PC-3 (cell line): ENCODE measurements around the gene PREX1. TPM values are rescaled to one million over a fixed set of nuclear protein-coding genes. Genes with fewer than 3 reads are reported as not detected.

ENCODE experiments used
- ATAC-seq: fragments of 200-7000 bp; cut with Tn5 transposase; 2 replicates; pipeline ENCODE4 v1.9.1; 2020; ENCODE audit warnings: mild to moderate bottlenecking, moderate library complexity
- BruUV-seq: library from RNA; stranded (reverse); fragments of 400-500 nt; replicated peaks from 2 replicates; lab custom pipeline; 2021; lab: Mats Ljungman, UMichigan
- CTCF ChIA-PET: fragments of 300-600 bp; sonication (Branson Sonifier 250); formaldehyde crosslinking; loops from one replicate; lab custom pipeline; 2022; ENCODE audit warnings: antibody characterized with exemption; lab: Charles Lee
- POLR2A ChIA-PET: fragments of 300-600 bp; sonication (Branson Sonifier 250); formaldehyde crosslinking; loops from one replicate; lab custom pipeline; 2022; ENCODE audit warnings: antibody characterized with exemption; ENCODE audit not compliant: unreplicated experiment; lab: Charles Lee
- DNase-seq: peaks from one replicate; pipeline ENCODE4 v3.0.0-alpha.2; 2015
- H2AFZ ChIP-seq: fragments of 300-600 bp; sonication (generic); 2 replicates; pipeline ENCODE4 v1.6.0; 2016; ENCODE audit warnings: antibody characterized with exemption, low read length
- H3F3A ChIP-seq: fragments of 300-600 bp; sonication (generic); one replicate; pipeline ENCODE4 v1.6.0; 2017; ENCODE audit warnings: antibody characterized with exemption, low read length, control low read depth, mild to moderate bottlenecking; ENCODE audit not compliant: unreplicated experiment
- H3K27ac ChIP-seq: fragments of 300-600 bp; sonication (generic); 2 replicates; pipeline ENCODE4 v1.5.1; 2016; ENCODE audit warnings: mild to moderate bottlenecking, low read length
- H3K27me3 ChIP-seq: fragments of 300-600 bp; sonication (generic); 2 replicates; pipeline ENCODE4 v1.6.1; 2016; ENCODE audit warnings: low read length, mixed read lengths
- H3K36me3 ChIP-seq: fragments of 300-600 bp; sonication (generic); 2 replicates; pipeline ENCODE4 v1.6.1; 2016; ENCODE audit warnings: low read depth, mixed run types, low read length, mixed read lengths
- H3K4me1 ChIP-seq: fragments of 300-600 bp; sonication (generic); 2 replicates; pipeline ENCODE4 v1.5.1; 2016; ENCODE audit warnings: low read length; ENCODE audit not compliant: insufficient read depth
- H3K4me2 ChIP-seq: fragments of 300-600 bp; sonication (generic); 2 replicates; pipeline ENCODE4 v1.6.0; 2016; ENCODE audit warnings: low read length
- H3K4me3 ChIP-seq: fragments of 300-600 bp; sonication (generic); 2 replicates; pipeline ENCODE4 v1.5.1; 2016; ENCODE audit warnings: mild to moderate bottlenecking, low read length, mixed read lengths
- H3K79me2 ChIP-seq: fragments of 300-600 bp; sonication (generic); 2 replicates; pipeline ENCODE4 v1.6.1; 2017; ENCODE audit warnings: low read length, mixed read lengths
- H3K9ac ChIP-seq: fragments of 300-600 bp; sonication (generic); 2 replicates; pipeline ENCODE4 v1.6.0; 2016; ENCODE audit warnings: mild to moderate bottlenecking, low read length
- H3K9me2 ChIP-seq: fragments of 300-600 bp; sonication (generic); replicated peaks from 2 replicates; pipeline ENCODE4 v1.6.1; 2016; ENCODE audit warnings: mixed run types, low read length, mixed read lengths
- H3K9me3 ChIP-seq: fragments of 300-600 bp; sonication (generic); 2 replicates; pipeline ENCODE4 v1.6.1; 2016; ENCODE audit warnings: low read length, mixed read lengths
- H4K20me1 ChIP-seq: fragments of 300-600 bp; sonication (generic); 2 replicates; pipeline ENCODE4 v1.6.1; 2016; ENCODE audit warnings: low read length, mixed read lengths
- EZH2 ChIP-seq: fragments of 300-600 bp; sonication (generic); IDR thresholded peaks from one replicate; pipeline ENCODE4 v1.6.1; 2017; ENCODE audit warnings: antibody characterized with exemption, mild to moderate bottlenecking, low read length; ENCODE audit not compliant: unreplicated experiment
- EZH2phosphoT487 ChIP-seq: fragments of 300-600 bp; sonication (generic); IDR thresholded peaks from 2 replicates; pipeline ENCODE4 v1.6.1; 2018; ENCODE audit warnings: mild to moderate bottlenecking, antibody characterized with exemption, low read length, borderline replicate concordance
- intact Hi-C: fragments of 100-400 bp; cut with micrococcal nuclease; formaldehyde crosslinking; loops from 2 replicates; pipeline ENCODE4 v1.9.0; 2023
- total RNA-seq: library from RNA; depleted of rRNA; stranded (reverse); fragments of >200 nt; gene quantifications from 2 replicates; pipeline ENCODE4 v1.2.3, GENCODE V29; 2014
- TF ChIP-seq, protein P1 (sequence below): fragments of 300-600 bp; sonication (generic); conservative IDR thresholded peaks from 2 replicates; pipeline ENCODE4 v1.5.1; 2017; ENCODE audit warnings: antibody characterized with exemption, low read depth, mild to moderate bottlenecking, low read length

The PREX1 gene
- total RNA-seq, 1 experiment from 2014 or later, result 22.1 TPM

DNA sequence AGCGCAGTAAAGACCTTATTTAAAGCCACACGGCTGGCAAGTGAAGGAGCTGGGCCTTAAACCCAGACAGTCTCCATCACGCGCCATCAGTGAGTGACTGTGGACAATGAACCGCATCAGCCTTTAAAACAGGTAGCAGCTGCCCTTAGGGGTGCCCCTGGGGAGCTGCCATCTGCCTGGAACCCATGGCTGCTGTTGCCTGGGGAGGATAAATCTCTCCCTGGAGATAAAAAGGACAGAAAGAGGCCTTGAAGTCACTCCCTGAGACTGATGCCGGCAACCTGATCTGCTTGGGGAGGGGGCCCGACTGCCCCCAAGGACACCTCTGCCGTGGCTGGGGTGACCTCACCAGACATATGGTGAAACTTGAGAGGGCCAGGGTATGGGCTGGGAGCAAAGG is 73.5 kb downstream of the PREX1 start:
- H3F3A ChIP-seq, result no peaks in the 10 kb centered on the region
- H3K27ac ChIP-seq, result no peak overlapping the region
- H3K79me2 ChIP-seq, result no peaks in the 10 kb centered on the region
- BruUV-seq, result no TSS peak
- H3K4me2 ChIP-seq, result no peak overlapping the region
- H3K9ac ChIP-seq, result no peak overlapping the region
- intact Hi-C loops, result no loop called here
- no peaks in the 10 kb centered on the region for H3K36me3 ChIP-seq
- H3K27me3 ChIP-seq, result no peaks in the 10 kb centered on the region
- no peaks in the 10 kb centered on the region for H3K9me3 ChIP-seq
- H3K4me1 ChIP-seq, result no peaks in the 10 kb centered on the region
- no peak overlapping the region for H3K4me3 ChIP-seq
- no peak for DNase-seq
- TF ChIP-seq EZH2phosphoT487, result no peak
- no peak for TF ChIP-seq EZH2
- TF ChIP-seq, protein P1, sequence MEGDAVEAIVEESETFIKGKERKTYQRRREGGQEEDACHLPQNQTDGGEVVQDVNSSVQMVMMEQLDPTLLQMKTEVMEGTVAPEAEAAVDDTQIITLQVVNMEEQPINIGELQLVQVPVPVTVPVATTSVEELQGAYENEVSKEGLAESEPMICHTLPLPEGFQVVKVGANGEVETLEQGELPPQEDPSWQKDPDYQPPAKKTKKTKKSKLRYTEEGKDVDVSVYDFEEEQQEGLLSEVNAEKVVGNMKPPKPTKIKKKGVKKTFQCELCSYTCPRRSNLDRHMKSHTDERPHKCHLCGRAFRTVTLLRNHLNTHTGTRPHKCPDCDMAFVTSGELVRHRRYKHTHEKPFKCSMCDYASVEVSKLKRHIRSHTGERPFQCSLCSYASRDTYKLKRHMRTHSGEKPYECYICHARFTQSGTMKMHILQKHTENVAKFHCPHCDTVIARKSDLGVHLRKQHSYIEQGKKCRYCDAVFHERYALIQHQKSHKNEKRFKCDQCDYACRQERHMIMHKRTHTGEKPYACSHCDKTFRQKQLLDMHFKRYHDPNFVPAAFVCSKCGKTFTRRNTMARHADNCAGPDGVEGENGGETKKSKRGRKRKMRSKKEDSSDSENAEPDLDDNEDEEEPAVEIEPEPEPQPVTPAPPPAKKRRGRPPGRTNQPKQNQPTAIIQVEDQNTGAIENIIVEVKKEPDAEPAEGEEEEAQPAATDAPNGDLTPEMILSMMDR, result no peak
- H3K9me2 ChIP-seq, result no peaks in the 10 kb centered on the region
- H4K20me1 ChIP-seq, result no peaks in the 10 kb centered on the region
- no peak for ATAC-seq
- POLR2A ChIA-PET, result no interaction called here
- no peak overlapping the region for H2AFZ ChIP-seq
- CTCF ChIA-PET, result no interaction called here

GRCh38 chr20:48752963-48753362 is 74.8 kb downstream of the PREX1 start:
- CTCF ChIA-PET, result no interaction called here
- H3K79me2 ChIP-seq, result no peaks in the 10 kb centered on the region
- ATAC-seq (no peak), DNase-seq (no peak)
- H3K4me3 ChIP-seq, result no peak overlapping the region
- intact Hi-C loops, result no loop called here
- no peaks in the 10 kb centered on the region for H3K9me3 ChIP-seq
- H3K27me3 ChIP-seq, result no peaks in the 10 kb centered on the region
- H3K4me2 ChIP-seq, result no peak overlapping the region
- no peak overlapping the region for H2AFZ ChIP-seq
- TF ChIP-seq EZH2phosphoT487 (no peak), EZH2 (no peak)
- TF ChIP-seq, protein P1, result no peak
- POLR2A ChIA-PET, result no interaction called here
- H4K20me1 ChIP-seq, result no peaks in the 10 kb centered on the region
- BruUV-seq, result no TSS peak
- H3K36me3 ChIP-seq, result no peaks in the 10 kb centered on the region
- H3K4me1 ChIP-seq, result no peaks in the 10 kb centered on the region
- H3K9me2 ChIP-seq, result no peaks in the 10 kb centered on the region
- H3K9ac ChIP-seq, result no peak overlapping the region
- no peak overlapping the region for H3K27ac ChIP-seq
- no peaks in the 10 kb centered on the region for H3F3A ChIP-seq

- Histone ChIP-seq H2AFZ (no peak overlapping the region), H3K9me2 (no peaks in the 10 kb centered on the region), H3F3A (no peaks in the 10 kb centered on the region), H3K79me2 (no peaks in the 10 kb centered on the region), H3K4me1 (no peaks in the 10 kb centered on the region), H3K9me3 (no peaks in the 10 kb centered on the region), H3K27me3 (no peaks in the 10 kb centered on the region), H3K4me3 (no peak overlapping the region), H3K27ac (no peak overlapping the region), H4K20me1 (no peaks in the 10 kb centered on the region), H3K4me2 (no peak overlapping the region), H3K36me3 (no peaks in the 10 kb centered on the region), H3K9ac (no peak overlapping the region)
- TF ChIP-seq EZH2phosphoT487 (no peak), EZH2 (no peak)
- TF ChIP-seq, protein P1, result no peak
- DNase-seq (no peak), ATAC-seq (no peak)
- CTCF ChIA-PET, result no interaction called here
- no TSS peak for BruUV-seq
- POLR2A ChIA-PET, result no interaction called here
- intact Hi-C loops, result no loop called here
These were observed 75.9 kb downstream of the PREX1 start for GRCh38 chr20:48751871-48752270.
